GM19238 (cell line): ENCODE results near the gene NEURL3.
A peak's percentile ranks its signal among the peaks of the same experiment; 100 is the strongest.
"Not testable (repeated sequence)": the region's sequence is repeated elsewhere in the genome, so short reads cannot be mapped to it uniquely, and the experiment has no call there.

Experiments
- DNase-seq: peaks from one replicate; pipeline ENCODE4 v3.0.0; 2011; ENCODE audit warnings: low spot score; ENCODE audit not compliant: insufficient read length

The NEURL3 gene

DNA sequence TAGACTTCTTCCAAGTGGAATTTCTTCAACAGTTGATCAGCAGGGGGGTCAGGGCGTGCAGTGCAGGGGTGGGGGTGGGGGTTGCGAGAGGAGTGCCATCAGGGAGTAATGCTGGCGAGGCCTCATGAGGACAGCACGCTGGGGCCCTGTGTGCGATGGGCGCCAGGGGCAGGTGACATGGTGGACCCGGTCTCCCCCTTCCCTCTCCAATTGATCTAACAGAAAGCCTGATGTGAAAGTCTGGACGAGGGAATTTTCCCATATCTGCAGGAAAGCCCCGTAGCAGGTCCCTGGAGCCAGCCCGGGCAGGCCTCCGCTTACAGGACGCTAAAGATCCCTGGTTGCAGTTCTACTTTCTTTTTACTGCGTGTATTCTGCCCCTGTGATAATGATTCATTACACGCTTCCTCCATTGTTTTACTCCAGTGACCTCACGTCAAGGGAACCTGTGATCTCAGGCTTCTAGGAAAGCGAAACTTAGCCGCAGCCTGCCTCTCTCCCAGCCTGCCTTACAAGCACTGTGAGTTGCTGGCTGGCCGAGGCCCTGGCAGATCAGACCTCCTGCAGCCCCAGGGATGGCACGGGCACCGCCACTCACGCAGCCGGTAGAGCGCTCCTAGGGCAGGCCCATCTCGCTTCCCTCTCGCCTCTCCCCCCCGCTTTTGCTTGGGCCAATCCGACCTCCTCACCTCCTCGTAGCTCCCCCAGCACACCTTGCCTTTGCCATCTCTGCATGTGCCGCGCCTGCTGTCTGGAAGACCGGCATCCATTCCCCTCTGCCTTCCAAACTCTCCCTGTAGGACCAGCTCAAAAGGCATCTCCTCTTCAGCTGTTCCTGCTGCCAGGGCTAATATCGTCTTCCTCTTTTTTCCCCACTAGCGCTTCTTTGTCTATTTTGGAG lies 19.2 kb downstream of the NEURL3 start:
- DNase-seq: peak; percentile 64

DNA sequence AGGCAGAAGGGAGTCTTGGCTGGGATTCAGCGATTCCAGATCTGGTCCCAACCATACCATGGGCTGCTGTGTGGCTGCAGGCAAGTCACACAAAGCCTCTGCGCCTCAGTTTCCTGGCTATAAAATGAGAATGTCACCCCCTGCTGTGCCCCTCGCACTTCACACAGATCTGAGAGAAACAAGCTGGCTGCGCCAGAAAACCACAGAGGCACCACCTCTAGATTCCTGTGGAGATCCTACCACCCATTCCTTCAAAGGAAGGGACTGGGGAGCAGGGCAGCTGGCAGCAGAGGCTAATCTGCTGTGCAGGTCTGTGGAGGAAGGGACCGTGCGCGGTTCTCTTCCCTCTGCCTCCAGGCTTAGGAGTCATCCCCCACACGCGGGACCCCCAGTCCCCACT lies 19.8 kb downstream of the NEURL3 start:
- no peak for DNase-seq

DNA sequence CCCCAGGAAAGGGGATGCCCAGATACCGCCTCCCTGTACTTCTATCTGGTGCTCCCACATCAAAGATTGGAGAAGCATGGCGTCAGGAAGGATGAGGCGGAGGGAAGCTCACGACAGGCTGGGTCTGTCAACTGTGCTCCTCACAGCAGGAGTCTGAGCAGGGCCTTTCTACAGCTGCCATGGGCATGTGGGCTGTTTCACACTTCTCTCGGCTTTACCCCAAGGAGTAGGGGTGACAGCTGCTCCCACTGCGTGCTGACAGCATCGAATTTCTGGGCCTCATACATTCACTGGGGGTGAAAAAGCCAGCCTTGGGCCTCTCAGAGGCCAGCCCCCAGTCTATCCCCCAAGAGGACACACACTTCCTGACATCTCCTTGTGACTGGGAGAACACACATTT lies 21.1 kb downstream of the NEURL3 start:
- DNase-seq: no peak

DNA sequence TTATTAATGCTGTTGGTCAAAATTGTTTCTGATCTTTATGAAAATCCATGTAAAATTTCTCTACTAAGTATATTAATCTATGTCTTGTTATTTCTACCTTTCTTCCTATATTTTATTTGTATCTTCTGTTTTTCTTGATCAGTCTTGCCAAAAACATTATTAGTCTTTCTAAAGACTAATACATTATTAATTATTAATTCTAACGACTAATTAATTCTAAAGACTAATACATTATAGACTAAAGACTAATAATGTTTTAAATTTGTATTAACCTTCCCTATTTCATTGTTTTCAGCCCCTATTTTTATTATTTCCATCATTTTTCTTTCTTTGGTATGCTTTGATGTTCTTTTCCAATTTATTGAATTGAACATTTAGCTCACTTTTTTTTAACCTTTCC lies 27.7 kb downstream of the NEURL3 start:
- DNase-seq: no peak

DNA sequence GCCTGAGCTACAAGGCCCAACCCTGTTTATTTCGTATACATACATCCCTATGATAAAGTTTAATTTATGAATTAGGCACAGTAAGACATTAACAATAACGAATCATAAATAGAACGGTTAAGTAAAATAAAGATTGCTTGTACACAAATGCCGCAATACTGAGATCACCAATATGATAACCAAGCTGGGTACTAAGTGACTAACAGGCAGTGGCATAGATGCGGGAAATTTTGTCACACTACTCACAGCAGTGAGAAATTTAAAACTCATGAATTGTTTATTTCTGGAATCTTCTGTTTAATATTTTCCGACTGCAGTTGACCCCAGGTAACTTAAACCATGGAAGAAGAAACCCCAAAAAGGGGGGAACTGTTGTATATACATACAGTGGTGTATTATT lies 33.4 kb downstream of the NEURL3 start:
- DNase-seq: no peak

DNA sequence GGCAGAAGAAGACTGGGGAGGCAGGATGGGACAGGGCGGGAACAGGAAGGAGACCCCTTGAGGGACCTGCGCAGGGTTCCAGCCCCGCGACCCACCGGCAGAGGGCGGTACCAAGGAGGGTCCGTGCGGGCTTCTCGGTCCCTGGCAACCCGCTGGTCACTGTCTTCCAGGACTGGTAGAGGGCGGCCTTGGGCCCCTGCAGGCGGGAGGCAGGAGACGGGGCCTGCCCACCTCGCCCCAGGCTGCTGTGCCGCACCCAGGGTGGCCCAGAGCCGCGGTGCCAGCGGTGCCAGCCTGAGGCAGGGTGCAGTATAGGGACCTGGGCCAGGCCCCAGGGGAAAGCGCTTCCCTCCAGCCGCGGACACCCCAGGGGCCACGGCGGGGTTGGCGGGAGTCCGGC lies 34.5 kb downstream of the NEURL3 start:
- DNase-seq: peak; percentile 32

DNA sequence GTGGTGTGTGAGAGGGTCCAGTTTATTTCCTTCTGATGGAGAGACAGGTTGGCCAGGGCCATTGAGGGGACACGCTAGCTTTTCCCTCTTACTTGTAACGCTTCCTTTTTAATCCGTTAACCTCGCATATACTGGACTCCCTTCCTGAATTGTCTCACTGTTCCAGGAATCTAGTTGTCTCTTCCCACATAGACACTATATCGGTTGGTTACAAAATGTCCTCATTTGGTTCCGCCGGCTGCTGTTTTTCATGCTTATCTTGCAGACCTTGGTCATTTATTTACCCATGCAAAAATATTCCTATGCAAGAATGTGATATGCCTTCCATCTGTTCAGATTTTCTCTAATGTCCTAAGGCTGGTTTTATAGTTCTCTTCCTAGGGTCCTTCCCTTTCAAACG lies 35.0 kb downstream of the NEURL3 start:
- DNase-seq: no peak

DNA sequence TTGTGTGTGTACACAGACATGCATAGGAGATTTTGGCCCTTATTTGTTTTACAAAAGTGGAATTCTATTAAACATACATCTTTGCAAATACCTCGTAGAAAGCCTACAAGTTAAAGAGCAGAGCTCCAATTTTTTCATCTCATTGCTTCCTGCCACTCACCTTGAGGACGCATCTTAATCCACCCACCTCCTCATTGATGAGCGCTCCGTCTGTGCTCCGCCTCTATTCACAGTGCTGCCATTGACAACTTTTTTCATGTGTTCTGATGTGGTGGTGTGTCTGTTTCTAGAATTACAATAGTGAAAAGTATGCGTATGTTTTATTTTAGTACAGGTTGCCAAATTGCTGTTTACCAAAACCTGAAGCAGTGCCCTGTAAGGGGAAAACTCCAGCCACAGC lies 36.3 kb downstream of the NEURL3 start:
- DNase-seq: no peak

DNA sequence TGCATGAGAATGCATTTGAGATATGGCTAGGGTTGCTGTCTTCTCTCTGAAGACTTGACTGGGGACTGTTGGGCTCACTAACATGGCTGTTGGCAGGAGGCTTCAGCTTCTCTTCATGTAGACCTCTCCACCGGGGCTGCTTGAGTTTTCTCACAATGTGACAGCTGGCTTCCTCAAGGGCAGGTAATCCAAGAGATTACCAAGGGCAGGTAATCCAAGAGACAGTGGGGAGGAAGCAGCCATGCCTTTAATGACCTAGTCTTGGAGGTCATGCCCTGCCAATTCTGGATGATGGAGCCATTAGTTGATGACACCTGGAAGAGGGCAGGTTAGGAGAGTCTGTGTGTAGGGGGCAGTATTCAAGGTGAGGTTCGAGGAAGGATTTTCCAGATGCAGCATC lies 40.5 kb downstream of the NEURL3 start:
- no peak for DNase-seq

DNA sequence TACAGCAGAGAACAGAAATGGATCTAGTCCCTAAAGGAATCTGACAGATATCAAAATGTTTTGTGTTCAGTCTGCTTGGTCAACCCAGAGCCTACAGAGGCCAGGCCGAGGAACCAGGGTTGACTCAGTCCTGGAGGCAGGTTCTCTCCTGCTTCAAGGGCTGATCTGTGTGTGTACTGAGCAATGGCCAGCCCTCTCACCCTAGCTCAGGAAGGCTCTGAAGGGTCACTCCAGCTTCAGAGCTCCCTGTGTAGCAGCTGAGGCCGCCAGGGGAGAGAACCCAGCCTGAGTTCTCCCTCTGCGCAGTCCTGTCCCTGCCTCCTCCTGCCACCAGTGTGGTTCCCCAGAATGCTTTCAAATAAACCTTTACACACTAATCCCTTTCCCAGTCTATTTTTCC lies 41.1 kb downstream of the NEURL3 start:
- no peak for DNase-seq

DNA sequence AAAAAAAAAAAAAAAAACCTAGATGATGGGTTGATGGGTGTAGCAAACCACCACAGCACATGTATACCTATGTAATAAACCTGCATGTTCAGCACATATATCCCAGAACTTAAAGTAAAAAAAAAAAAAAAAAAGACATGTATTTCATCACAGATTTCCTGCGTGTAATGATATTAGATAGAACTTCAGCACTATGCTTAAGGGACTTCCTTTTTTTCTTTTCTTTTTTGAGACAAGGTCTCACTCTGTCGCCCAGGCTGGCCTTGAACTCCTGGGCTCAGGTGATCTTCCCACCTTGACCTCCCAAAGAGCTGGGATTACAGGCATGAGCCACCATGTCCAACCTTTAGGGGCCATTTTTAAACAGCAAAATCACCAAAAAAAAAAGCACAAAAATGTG lies 42.0 kb downstream of the NEURL3 start:
- DNase-seq: no peak

DNA sequence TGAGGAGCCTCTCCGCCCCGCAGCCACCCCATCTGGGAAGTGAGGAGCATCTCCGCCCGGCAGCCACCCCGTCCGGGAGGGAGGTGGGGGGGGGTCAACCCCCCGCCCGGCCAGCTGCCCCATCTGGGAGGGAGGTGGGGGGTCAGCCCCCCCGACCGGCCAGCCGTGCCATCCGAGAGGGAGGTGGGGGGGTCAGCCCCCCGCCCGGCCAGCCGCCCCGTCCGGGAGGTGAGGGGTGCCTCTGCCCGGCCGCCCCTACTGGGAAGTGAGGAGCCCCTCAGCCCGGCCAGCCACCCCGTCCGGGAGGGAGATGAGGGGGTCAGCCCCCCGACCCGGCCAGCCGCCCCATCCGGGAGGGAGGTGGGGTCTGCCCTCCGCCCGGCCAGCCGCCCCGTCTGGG lies 43.5 kb downstream of the NEURL3 start:
- not testable (repeated sequence) for DNase-seq

DNA sequence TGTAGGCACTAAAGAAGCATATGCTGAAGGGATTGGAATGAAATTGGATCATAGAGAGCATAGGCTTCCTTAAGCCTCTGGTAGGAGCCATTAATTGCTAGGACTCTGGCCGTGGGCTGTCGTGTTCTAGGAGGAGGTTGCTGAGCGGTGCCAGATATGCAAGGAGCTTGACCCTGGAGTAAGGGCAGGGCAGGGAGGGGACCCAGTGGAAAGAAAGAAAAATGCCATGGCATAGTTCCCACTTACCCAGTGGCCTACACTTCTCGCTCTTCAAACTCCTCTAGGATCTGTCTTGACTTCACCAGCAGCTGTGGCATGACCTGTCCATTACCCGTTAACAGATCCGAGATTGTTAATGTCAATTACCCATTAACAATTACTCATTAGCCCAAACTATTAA lies 53.1 kb downstream of the NEURL3 start:
- DNase-seq: no peak

DNA sequence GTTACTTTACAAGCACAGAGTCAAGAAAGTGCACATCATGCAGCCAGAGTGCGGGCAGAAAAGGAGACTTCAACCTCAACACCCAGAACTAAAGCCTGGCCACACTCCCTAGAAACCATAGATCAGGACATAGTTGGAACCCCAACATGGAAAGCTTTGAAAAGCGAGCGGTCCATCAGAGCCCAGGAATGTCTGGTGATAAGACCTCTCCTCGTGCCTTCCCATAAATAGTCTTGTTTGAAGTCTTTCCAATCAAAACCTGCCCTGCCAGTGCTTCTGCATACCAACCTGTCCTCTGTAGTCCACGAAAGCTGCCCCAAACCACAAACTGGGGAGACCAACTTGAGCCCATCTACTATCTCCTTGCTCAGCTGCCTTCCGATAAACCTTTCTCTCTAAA lies 55.5 kb downstream of the NEURL3 start:
- no peak for DNase-seq

DNA sequence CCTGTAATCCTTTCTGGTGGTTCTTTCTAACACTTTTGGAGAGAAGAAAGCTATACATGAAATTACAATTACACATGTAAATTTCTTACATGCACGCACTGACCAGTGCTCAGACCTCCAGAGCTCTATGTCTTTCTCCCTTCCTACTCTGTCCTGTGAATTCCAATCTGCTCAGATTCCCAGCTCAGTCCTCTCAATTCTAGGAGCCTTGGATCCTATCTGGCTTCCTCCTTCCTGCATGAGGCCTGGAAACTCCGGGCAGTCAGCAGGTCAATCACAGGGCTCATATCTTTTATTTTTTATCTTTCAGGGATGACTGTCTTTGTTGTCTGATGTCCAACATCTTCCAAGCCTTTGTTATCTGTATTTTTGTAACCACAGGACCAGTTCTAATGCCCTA lies 56.0 kb downstream of the NEURL3 start:
- DNase-seq: no peak

DNA sequence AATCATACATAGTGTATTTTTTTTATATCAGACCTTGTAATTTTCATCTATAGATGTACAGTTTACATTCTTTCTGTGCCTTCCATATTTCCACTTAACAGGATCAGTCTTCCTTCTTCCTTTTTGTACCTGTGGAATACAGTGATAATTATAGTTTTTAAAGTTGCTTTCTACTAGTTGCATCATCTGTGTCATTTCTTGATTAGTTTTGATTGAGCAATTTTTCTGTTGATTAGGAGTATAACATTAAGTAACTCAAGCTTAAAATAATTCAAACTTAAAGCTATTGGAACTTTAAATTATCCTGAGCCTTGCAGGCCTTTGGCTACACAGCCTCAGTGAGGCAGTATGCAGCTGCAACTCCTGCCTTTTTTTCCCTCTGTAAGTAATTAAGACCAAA lies 57.4 kb downstream of the NEURL3 start:
- DNase-seq: no peak
